Kidney (tissue), 14 donors: Measurements from ENCODE around the gene NKAIN2. TPM values are rescaled to one million over a fixed set of nuclear protein-coding genes. Genes with fewer than 3 reads are reported as not detected.
A peak's percentile ranks its signal among the peaks of the same experiment; 100 is the strongest.

ENCODE experiments used
- DNase-seq, 5 donors: peaks; one replicate each; pipeline ENCODE4 v3.0.0-alpha.2; 2013 to 2020
- FAIRE-seq: peaks from 2 replicates; lab custom pipeline; 2012; peaks lifted over from hg19 to GRCh38; lab: Jason Lieb, UNC
- H3K27ac ChIP-seq, 2 donors: one replicate each; pipeline ENCODE4 v1.7.0; 2013; ENCODE audit warnings: low read depth in 2 of 2, low read length in 2 of 2, inconsistent platforms in 1 of 2
- H3K27me3 ChIP-seq: one replicate; pipeline ENCODE4 v1.7.1; 2013; ENCODE audit warnings: low read length, inconsistent platforms; ENCODE audit not compliant: control insufficient read depth, insufficient read depth
- H3K36me3 ChIP-seq, 3 donors: one replicate each; pipeline versions ENCODE4 v1.7.0 to v1.7.1; 2013; ENCODE audit warnings: low read length in 3 of 3, control low read depth in 1 of 3, inconsistent platforms in 1 of 3; ENCODE audit not compliant: insufficient read depth in 3 of 3, control insufficient read depth in 2 of 3
- H3K4me1 ChIP-seq, 3 donors: one replicate each; pipeline versions ENCODE4 v1.7.0 to v1.7.1; 2013; ENCODE audit warnings: low read length in 3 of 3, inconsistent platforms in 1 of 3, low read depth in 1 of 3; ENCODE audit not compliant: control insufficient read depth in 2 of 3, insufficient read depth in 2 of 3
- H3K4me3 ChIP-seq, 3 donors: one replicate each; pipeline versions ENCODE4 v1.7.0 to v1.8.1; 2013; ENCODE audit warnings: low read length in 3 of 3, control low read depth in 1 of 3, inconsistent platforms in 1 of 3
- H3K9ac ChIP-seq, 3 donors: one replicate each; pipeline versions ENCODE4 v1.7.0 to v1.7.1; 2013; ENCODE audit warnings: low read length in 3 of 3, control low read depth in 1 of 3, inconsistent platforms in 1 of 3
- H3K9me3 ChIP-seq, 3 donors: one replicate each; pipeline versions ENCODE4 v1.7.0 to v1.7.1; 2013; ENCODE audit warnings: low read length in 3 of 3, control low read depth in 1 of 3, inconsistent platforms in 1 of 3; ENCODE audit not compliant: control insufficient read depth in 2 of 3, insufficient read depth in 1 of 3
- intact Hi-C: fragments of 100-400 bp; cut with DNase I; formaldehyde crosslinking; loops from one replicate; pipeline ENCODE4 v1.11.1; 2022
- polyA plus RNA-seq: library from polyadenylated mRNA; stranded (reverse); fragments of 350-450 nt; fragmentation: Illumina TruSeq; extraction: RNeasy Lipid Tissue Mini Kit (QIAGEN cat#74804); gene quantifications from one replicate; pipeline ENCODE4 v1.2.3, GENCODE V29; 2014; ENCODE audit warnings: low read depth, low replicate concordance; ENCODE audit not compliant: insufficient read depth
- total RNA-seq: library from RNA; stranded (reverse); fragmentation: NEBNext Ultra II Directional; extraction: Animal tissue kit (Norgen Biotek cat#: 25700); gene quantifications from one replicate; pipeline ENCODE4 v1.2.1, GENCODE V29; 2021
- TF ChIP-seq, protein P1 (sequence below): IDR thresholded peaks from 3 replicates; pipeline ENCODE4 v1.5.1; 2012; ENCODE audit warnings: mild to moderate bottlenecking, moderate library complexity, borderline replicate concordance; ENCODE audit not compliant: insufficient read depth; ENCODE audit errors: extremely low read depth
- donor health status: control.
- donor health status: control.
- donor health status: control.
- donor health status: control.
- donor health status: control.
- donor health status: DM: yes; HTN: yes; CAD: no.
- donor health status: Normal renal cell carcinoma (clear cell type).

The NKAIN2 gene
- total and polyA plus RNA-seq, 2 donors from 2014 or later = 0.39 to 1.8 TPM

DNA sequence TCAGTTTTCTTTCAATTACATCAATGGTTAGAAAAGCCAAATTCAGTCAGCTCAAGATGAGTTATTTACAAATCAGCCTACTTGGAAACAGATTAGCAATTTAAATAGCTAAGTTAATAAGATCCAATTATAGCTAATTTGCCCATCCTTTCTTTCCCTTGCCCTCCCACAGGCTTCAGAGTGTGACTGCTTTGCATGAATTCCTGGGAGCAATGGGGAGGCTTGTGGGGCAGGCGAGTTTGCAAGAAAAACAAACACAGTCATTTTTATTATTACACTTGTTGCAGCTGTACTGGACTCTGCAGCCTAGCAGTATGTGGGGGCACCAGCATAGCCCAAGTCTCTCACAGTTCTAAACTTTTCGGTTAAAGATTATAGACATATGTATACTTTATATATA is 219.0 kb downstream of the NKAIN2 start:
- H3K27ac ChIP-seq = no peak overlapping the region
- H3K4me1 ChIP-seq = no peaks in the 10 kb centered on the region
- DNase-seq (peak in 1 of 5 donors; percentile 18), FAIRE-seq (no peak)
- no peaks in the 10 kb centered on the region for H3K9me3 ChIP-seq
- no peaks in the 10 kb centered on the region for H3K36me3 ChIP-seq
- H3K4me3 ChIP-seq = no peak overlapping the region
- H3K27me3 ChIP-seq = no peaks in the 10 kb centered on the region
- intact Hi-C loops = no loop called here
- H3K9ac ChIP-seq = no peak overlapping the region
- TF ChIP-seq, protein P1, sequence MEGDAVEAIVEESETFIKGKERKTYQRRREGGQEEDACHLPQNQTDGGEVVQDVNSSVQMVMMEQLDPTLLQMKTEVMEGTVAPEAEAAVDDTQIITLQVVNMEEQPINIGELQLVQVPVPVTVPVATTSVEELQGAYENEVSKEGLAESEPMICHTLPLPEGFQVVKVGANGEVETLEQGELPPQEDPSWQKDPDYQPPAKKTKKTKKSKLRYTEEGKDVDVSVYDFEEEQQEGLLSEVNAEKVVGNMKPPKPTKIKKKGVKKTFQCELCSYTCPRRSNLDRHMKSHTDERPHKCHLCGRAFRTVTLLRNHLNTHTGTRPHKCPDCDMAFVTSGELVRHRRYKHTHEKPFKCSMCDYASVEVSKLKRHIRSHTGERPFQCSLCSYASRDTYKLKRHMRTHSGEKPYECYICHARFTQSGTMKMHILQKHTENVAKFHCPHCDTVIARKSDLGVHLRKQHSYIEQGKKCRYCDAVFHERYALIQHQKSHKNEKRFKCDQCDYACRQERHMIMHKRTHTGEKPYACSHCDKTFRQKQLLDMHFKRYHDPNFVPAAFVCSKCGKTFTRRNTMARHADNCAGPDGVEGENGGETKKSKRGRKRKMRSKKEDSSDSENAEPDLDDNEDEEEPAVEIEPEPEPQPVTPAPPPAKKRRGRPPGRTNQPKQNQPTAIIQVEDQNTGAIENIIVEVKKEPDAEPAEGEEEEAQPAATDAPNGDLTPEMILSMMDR = no peak

DNA sequence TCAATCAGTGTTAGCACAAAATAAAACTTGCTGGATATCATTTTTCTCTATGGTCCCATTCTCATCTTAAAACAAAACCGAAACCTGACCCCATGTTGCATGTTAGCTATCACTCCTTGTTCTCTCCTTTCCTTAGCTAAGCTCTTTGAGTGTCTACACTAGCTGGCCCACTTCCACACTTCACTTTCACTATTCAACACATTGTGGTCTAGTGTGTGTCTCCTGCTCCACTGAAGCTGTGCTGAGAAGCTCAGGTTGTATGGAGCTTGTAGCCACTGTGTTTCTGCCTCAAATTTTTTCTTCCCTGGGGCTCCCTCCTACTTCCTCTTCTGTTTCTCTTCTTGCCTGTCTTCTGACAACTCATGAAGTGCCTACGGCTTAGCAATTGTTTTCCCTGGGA is 223.0 kb downstream of the NKAIN2 start:
- TF ChIP-seq, protein P1 = no peak
- DNase-seq = peak in 1 of 5 donors; percentile 3
- Histone ChIP-seq H3K27ac (no peak overlapping the region), H3K9me3 (no peaks in the 10 kb centered on the region), H3K9ac (no peak overlapping the region), H3K27me3 (no peaks in the 10 kb centered on the region), H3K4me3 (no peak overlapping the region), H3K36me3 (no peaks in the 10 kb centered on the region), H3K4me1 (no peaks in the 10 kb centered on the region)
- no peak for FAIRE-seq
- intact Hi-C loops = no loop called here

DNA sequence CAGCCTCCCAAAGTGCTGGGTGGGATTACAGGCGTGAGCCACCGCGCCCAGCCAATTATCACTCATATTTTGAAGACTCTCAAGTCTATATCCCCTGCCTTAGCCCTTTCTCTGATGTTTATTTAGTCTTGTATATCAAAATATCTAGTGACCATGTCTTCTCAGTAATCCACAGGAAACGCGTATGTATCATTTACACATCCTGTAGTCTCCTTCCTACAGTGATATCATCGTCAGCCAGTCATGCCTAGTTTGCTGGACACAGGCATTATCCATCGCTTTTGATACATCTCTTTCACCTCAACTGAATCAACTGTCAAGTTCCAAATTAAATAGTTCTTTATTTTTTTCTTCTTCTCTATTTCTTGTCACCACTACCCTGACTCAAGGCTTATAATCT is 223.7 kb downstream of the NKAIN2 start:
- Histone ChIP-seq H3K27ac (no peak overlapping the region), H3K4me1 (no peaks in the 10 kb centered on the region), H3K9ac (no peak overlapping the region), H3K36me3 (no peaks in the 10 kb centered on the region), H3K9me3 (no peaks in the 10 kb centered on the region), H3K27me3 (no peaks in the 10 kb centered on the region), H3K4me3 (no peak overlapping the region)
- FAIRE-seq (no peak), DNase-seq (no peak)
- intact Hi-C loops = no loop called here
- TF ChIP-seq, protein P1 = no peak

DNA sequence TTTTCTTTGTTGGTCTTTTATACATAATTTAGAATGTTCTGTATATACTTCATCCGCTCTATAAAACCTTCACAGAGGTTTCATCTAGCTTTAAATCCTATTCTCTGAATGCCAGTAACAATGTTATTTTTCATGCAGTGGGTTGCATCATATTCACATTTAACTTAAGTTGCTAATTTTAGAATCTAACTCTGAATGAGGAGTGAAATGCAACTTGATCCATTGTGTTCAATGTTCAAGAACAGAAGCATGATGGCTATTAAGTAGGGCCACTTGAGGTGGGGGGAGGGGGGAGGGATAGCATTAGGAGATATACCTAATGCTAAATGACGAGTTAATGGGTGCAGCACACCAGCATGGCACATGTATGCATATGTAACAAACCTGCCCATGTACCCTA is 224.5 kb downstream of the NKAIN2 start:
- Histone ChIP-seq H3K27me3 (no peaks in the 10 kb centered on the region), H3K36me3 (no peaks in the 10 kb centered on the region), H3K9me3 (no peaks in the 10 kb centered on the region), H3K4me1 (no peaks in the 10 kb centered on the region), H3K9ac (no peak overlapping the region), H3K27ac (no peak overlapping the region), H3K4me3 (no peak overlapping the region)
- FAIRE-seq = no peak
- intact Hi-C loops = no loop called here
- TF ChIP-seq, protein P1 = no peak
- DNase-seq = no peak
